PFSK-1 (cell line): ENCODE results near the gene PLCL2.

ENCODE experiments used
- FOXP2 ChIP-seq: optimal IDR thresholded peaks from 2 replicates; pipeline ENCODE3; 2011; ENCODE audit warnings: borderline replicate concordance, control low read depth, inconsistent platforms; ENCODE audit not compliant: insufficient read depth; ENCODE audit errors: extremely low read length, extremely low read depth
- POLR2AphosphoS5 ChIP-seq: IDR thresholded peaks from 2 replicates; pipeline ENCODE4 v1.6.1; 2012; ENCODE audit warnings: low read depth, mild to moderate bottlenecking, control low read depth, low read length, moderate library complexity
- REST ChIP-seq, 2 experiments: IDR thresholded peaks; 2 replicates each; pipeline versions ENCODE4 v1.6.1 to v1.8.0; 2011 to 2012; ENCODE audit warnings: low read depth in 2 of 2, low read length in 2 of 2, control low read depth in 1 of 2, inconsistent platforms in 1 of 2, mild to moderate bottlenecking in 1 of 2, moderate library complexity in 1 of 2; ENCODE audit not compliant: insufficient read depth in 1 of 2
- SIN3A ChIP-seq: IDR thresholded peaks from 2 replicates; pipeline ENCODE4 v1.6.1; 2012; ENCODE audit warnings: mild to moderate bottlenecking, low read length, moderate library complexity, borderline replicate concordance; ENCODE audit not compliant: insufficient read depth
- TAF1 ChIP-seq: IDR thresholded peaks from 2 replicates; pipeline ENCODE4 v1.6.1; 2012; ENCODE audit warnings: low read length, control low read depth, borderline replicate concordance; ENCODE audit not compliant: insufficient read depth

The PLCL2 gene

GRCh38 chr3:16917256-16917935, 32.6 kb downstream of the PLCL2 start:
- TF ChIP-seq POLR2AphosphoS5 = no peak
- TF ChIP-seq REST (IDR thresholded peaks at IDR 0.05; ENCODE audit: insufficient read depth in 1 of 2, low read depth in 2 of 2, low read length in 2 of 2) = no peak
- TF ChIP-seq SIN3A = no peak
- no peak for TF ChIP-seq FOXP2
- no peak for TF ChIP-seq TAF1

GRCh38 chr3:16917980-16918682, 33.4 kb downstream of the PLCL2 start:
- TF ChIP-seq FOXP2 (no peak), TAF1 (no peak), POLR2AphosphoS5 (no peak), SIN3A (no peak)

GRCh38 chr3:16918683-16919025, 33.9 kb downstream of the PLCL2 start:
- no peak for TF ChIP-seq SIN3A
- no peak for TF ChIP-seq REST (IDR thresholded peaks at IDR 0.05; ENCODE audit: insufficient read depth in 1 of 2, low read depth in 2 of 2, low read length in 2 of 2)
- TF ChIP-seq FOXP2 = no peak
- TF ChIP-seq TAF1 = no peak
- no peak for TF ChIP-seq POLR2AphosphoS5

GRCh38 chr3:16923112-16923511, 38.4 kb downstream of the PLCL2 start:
- no peak for TF ChIP-seq TAF1
- no peak for TF ChIP-seq POLR2AphosphoS5
- TF ChIP-seq REST (IDR thresholded peaks at IDR 0.05; ENCODE audit: insufficient read depth in 1 of 2, low read depth in 2 of 2, low read length in 2 of 2) = no peak
- TF ChIP-seq SIN3A = no peak
- no peak for TF ChIP-seq FOXP2

- TF ChIP-seq POLR2AphosphoS5 (no peak), SIN3A (no peak), REST (IDR thresholded peaks at IDR 0.05; ENCODE audit: insufficient read depth in 1 of 2, low read depth in 2 of 2, low read length in 2 of 2) (no peak), TAF1 (no peak), FOXP2 (no peak)
These were observed 42.7 kb downstream of the PLCL2 start for GRCh38 chr3:16927485-16927884.
